Measurements from ENCODE around the gene NKX2-2. TPM values are rescaled to one million over a fixed set of nuclear protein-coding genes. Genes with fewer than 3 reads are reported as not detected.
A peak's percentile ranks its signal among the peaks of the same experiment; 100 is the strongest.

NKX2-2 gene
- total RNA-seq, 2 experiments from 2014 or later, result not detected

DNA sequence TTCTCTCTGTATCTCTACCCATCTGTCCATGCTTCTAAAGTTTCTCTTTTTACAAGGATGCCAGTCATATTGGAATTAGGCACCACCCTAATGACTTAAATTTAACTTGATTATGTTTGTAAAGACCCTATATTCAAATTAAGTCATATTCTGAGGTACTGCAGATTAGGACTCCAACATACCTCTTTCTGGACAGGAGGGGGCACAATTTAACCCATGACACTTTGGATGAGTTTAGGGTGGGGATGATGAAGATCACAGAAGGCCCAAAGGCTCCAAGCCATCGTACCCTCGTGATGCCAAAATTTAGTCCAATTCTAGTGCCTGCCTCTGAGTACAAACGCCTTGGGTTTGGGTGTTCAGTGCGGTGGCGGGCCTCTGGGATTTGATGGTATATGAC lies 15.0 kb upstream of the NKX2-2 start:
- DNase-seq, result no peak
- Mint-ChIP-seq H3K4me3 (no peak overlapping the region), H3K27me3 (peaks cover 60% of the 10 kb centered on the region), H3K4me1 (peaks cover 4% of the 10 kb centered on the region), H3K9me3 (peaks cover 2% of the 10 kb centered on the region), H3K27ac (no peak overlapping the region), H3K36me3 (no peaks in the 10 kb centered on the region)

DNA sequence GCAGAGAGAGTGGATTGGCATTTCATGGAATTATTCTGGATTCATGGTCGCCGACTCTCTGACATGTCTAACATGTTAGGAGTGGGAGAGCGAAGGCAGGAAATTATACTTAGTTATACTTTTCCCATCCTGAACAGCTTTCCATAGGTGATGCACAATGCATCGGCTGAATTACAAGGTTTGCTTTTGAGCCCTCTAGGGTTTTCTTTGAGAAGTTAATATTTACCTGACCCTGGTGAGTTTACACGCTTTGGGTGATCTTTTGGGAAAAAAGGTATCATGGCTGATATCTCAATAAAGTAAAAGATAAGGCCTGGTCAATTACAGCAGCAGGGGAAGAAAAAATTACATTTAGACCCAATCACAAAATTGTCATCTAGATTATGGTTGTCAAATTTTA lies 14.0 kb upstream of the NKX2-2 start:
- H3K27ac Mint-ChIP-seq, result no peak overlapping the region
- no peak overlapping the region for H3K4me3 Mint-ChIP-seq
- H3K4me1 Mint-ChIP-seq, result peaks cover 4% of the 10 kb centered on the region
- DNase-seq, result no peak
- H3K27me3 Mint-ChIP-seq, result peaks cover 65% of the 10 kb centered on the region
- no peaks in the 10 kb centered on the region for H3K36me3 Mint-ChIP-seq
- peaks cover 2% of the 10 kb centered on the region for H3K9me3 Mint-ChIP-seq

DNA sequence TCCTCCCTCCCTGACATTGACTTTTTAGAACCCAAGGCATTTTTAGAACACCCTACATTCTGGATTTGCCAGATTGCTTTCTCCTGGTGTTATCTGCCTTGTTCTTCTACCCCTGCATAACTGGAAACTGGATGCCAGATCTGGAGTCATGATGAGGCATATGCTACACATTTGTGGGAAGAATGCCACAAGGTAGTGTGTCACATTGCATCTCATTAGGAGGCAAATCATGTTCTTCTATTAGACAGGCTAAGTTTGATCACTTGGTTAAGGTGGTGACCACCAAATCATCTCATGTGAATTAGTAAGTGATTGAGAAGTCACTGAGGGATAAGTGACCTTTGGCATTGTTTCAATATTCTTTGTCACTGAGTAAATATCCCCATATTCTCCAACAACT lies 12.9 kb upstream of the NKX2-2 start:
- no peaks in the 10 kb centered on the region for H3K9me3 Mint-ChIP-seq
- H3K27ac Mint-ChIP-seq, result no peak overlapping the region
- peaks cover 4% of the 10 kb centered on the region for H3K4me1 Mint-ChIP-seq
- no peaks in the 10 kb centered on the region for H3K36me3 Mint-ChIP-seq
- H3K4me3 Mint-ChIP-seq, result no peak overlapping the region
- DNase-seq, result no peak
- H3K27me3 Mint-ChIP-seq, result peaks cover 68% of the 10 kb centered on the region

DNA sequence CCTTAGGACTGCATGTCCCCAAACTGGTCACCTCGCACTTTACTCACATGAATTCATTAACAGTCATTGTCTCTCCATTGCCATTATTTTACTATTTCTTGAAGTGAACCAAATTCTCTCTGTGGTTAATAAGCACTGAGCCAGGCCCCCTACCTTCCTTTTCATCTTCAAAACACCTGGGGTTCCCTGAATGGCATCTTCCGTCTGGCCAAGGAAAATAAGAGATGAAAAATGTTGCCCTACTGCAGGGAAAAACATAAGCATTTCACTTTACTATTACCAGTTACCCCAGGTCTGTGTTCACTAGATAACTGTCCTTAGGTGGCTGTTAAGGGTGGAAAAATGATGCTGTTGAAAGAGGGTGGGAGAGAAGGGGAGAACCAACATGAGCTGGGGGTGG lies 10.0 kb upstream of the NKX2-2 start:
- Mint-ChIP-seq H3K27ac (no peak overlapping the region), H3K27me3 (peaks cover 86% of the 10 kb centered on the region), H3K9me3 (no peaks in the 10 kb centered on the region), H3K4me1 (peaks cover 12% of the 10 kb centered on the region), H3K36me3 (no peaks in the 10 kb centered on the region), H3K4me3 (no peak overlapping the region)
- DNase-seq, result no peak

DNA sequence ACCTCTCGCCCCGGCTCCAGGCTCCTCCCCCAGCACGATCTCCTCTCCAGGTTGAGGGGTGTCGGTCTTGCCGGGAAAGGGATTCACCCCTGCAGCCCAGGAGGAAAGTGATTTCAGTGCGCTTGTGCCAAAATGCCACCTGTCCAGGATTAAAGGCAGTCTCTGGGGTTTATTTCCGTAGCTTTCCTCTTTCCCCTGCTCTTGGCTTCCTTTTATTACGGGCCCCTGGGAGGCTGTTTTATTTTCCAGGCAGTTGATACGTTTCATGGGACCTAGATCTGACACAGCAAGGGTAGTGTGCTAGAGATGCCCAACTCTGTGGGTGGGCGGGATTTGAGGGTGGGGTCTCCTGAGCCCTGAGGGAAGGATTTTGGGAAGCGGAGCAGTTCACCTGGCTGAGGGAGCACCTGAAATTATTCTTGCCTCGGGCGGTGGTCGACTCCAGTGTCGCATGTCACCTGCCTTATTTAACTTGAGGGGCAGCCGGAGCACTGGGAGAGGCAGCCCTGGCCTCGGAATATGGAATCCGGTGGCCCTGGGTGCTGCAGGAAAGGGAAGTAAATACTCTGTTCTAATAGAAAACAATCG lies 9.5 kb upstream of the NKX2-2 start:
- no peak for DNase-seq
- H3K4me1 Mint-ChIP-seq, result peaks cover 12% of the 10 kb centered on the region
- H3K9me3 Mint-ChIP-seq, result no peaks in the 10 kb centered on the region
- H3K27ac Mint-ChIP-seq, result no peak overlapping the region
- no peaks in the 10 kb centered on the region for H3K36me3 Mint-ChIP-seq
- H3K27me3 Mint-ChIP-seq, result peaks cover 87% of the 10 kb centered on the region
- H3K4me3 Mint-ChIP-seq, result peak overlapping the region; percentile 30

DNA sequence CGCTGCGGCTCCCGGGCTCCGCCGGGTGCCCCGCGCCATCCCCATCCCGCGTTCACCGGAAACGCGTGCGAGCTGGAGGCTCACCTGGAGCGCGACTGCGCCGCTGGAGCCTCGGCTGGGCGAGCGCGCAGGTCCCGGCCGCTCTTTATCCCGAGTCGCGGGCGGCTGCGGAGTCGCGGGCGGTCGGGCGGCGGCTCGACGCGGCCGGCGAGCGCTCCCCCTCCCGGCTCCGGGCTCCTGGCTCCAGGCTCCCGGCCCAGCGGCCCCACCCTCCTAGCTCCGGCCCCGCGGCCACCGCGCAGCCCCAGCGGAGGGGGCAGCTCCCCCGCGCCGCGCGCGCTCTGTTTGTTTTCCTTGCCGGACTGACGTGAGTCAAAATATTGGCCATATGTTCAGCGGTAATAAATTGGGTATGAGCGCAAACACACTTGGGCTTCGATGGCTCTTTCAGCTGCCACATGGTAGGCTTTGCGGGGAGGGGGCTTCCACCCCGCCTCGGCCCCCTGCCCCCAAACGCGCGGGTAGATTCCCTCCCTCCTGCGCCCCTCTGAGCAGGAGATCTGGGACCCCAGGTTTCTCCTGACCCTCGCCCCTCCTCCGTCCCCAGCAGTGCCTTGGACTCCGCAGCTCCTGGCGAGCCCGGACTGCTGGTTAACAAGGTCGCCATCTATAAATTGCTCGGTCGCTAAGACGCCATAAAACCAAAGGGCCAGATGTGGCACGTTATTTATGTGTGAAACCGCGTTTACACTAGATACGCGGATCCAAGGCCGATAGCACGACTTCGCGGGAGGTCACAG lies 8.8 kb upstream of the NKX2-2 start:
- H3K4me1 Mint-ChIP-seq, result peaks cover 18% of the 10 kb centered on the region
- H3K27me3 Mint-ChIP-seq, result peaks cover 90% of the 10 kb centered on the region
- no peaks in the 10 kb centered on the region for H3K36me3 Mint-ChIP-seq
- DNase-seq, result no peak
- no peaks in the 10 kb centered on the region for H3K9me3 Mint-ChIP-seq
- no peak overlapping the region for H3K27ac Mint-ChIP-seq
- peak overlapping the region; percentile 40 for H3K4me3 Mint-ChIP-seq

DNA sequence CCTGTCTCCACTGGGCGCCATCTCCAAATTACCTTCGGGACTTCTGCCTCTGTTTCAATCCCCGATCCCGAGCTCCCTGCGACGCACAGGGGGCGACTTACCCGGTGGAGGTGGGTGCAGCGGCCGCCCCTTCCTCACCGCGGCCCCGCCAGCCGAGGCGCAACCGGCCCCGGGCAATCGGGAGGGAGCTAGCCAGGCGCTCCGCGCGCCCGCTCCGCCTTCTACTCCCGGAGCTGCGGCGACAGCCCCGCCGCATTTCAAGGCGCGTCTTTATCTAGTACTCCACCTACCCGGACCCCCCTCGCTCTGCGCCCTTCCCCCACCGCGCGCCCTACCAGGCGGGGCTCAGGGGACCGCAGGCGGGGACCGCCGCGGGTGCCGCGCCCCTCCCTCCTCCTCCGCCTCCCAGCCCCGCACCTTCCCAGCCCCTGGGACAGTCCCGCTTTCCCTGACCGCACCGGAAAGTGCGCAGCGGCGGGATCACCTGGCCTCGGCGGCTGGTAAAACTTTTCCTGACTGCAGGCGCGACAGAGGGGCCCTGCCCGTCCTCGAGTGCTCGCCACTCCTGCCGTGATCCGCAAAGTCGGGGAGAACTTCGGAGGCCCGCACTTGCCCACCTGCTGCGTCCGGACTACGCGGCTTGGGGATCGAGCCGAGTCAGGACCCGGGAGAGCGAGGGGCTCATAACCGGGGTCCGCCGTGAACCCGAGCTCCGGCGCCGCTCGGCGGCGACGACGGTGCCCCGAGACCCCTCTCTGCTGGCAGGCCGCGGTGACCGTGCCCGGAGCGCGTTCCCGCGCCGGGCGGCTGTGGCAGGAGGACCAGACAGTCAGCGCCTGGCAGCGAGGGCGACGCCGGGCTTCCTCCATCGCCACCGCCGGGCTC lies 8.0 kb upstream of the NKX2-2 start:
- Mint-ChIP-seq H3K27me3 (peaks cover 90% of the 10 kb centered on the region), H3K36me3 (no peaks in the 10 kb centered on the region), H3K27ac (no peak overlapping the region), H3K4me1 (peaks cover 18% of the 10 kb centered on the region), H3K9me3 (no peaks in the 10 kb centered on the region), H3K4me3 (no peak overlapping the region)
- no peak for DNase-seq

DNA sequence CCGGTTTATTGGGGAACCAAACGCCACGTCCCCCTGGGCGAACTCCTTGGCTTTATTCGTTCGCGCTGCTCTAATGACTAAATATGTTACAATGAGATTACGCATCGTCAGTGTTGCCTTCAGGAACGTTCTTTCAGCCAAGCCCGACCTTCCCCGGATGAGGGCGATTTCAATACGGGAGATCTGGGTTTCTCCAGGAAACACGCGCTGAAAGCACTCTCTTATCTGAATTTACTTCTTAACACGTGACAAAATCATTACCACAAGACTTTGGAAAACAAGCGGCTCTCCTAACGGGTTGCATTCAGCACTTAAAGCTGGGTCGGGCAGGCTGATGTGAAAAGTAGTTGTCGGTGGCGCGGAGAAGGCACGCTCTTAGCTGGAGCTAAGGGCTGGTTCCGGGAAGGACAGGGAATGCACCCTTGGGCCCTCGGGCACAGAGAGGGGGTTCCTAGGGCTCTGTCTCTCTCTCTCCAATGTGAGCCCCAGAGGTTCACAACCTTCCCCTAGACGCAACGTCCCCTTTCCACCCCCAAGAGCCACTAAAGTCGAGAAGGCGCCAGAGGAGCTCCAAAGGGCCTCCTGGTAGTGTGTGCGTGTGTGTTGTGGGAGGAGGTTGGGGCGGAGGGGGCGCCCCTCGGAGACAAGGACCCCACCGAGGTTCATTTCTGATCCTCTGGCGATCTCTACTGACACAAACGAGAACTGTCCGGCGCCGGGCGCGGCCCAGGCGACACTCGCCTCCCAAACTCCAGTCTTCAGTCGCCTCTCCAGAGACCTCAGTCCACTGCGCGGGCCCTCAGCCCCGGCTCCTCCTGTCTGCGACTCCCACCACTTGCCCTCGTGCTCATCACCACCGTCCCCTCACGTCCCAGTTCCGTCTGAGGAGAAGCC lies 7.1 kb upstream of the NKX2-2 start:
- peak overlapping the region; percentile 19 for H3K27ac Mint-ChIP-seq

DNA sequence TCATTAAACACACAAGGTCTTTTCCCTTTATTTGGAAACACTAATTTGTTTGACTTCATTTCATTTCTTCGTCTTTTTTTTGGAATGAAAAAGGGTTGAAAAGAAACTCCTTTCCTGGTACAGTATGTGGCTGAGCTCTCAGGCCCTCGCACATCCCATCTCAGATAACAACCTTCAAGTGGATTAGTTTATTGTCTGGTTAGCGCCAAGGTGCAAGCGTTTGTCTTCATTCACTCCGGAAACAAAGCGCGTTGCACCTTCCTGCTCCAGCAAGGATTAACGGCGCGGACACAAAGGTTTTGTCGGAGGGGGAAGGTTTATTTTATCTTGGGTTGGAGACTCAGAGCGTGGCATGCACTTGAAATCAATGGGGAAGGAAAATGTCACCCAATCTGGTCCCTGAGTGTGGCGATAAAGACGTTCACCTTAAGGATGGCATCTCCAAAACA lies 5.3 kb upstream of the NKX2-2 start:
- Mint-ChIP-seq H3K27ac (no peak overlapping the region), H3K4me1 (peaks cover 25% of the 10 kb centered on the region), H3K9me3 (no peaks in the 10 kb centered on the region), H3K4me3 (no peak overlapping the region), H3K27me3 (peaks cover 88% of the 10 kb centered on the region), H3K36me3 (no peaks in the 10 kb centered on the region)
- no peak for DNase-seq

More for the DNA sequence above, 7.1 kb upstream of the NKX2-2 start:
- Mint-ChIP-seq H3K9me3 (no peaks in the 10 kb centered on the region), H3K4me1 (peaks cover 23% of the 10 kb centered on the region), H3K27me3 (peaks cover 90% of the 10 kb centered on the region), H3K4me3 (no peak overlapping the region), H3K36me3 (no peaks in the 10 kb centered on the region)
- no peak for DNase-seq

DNA sequence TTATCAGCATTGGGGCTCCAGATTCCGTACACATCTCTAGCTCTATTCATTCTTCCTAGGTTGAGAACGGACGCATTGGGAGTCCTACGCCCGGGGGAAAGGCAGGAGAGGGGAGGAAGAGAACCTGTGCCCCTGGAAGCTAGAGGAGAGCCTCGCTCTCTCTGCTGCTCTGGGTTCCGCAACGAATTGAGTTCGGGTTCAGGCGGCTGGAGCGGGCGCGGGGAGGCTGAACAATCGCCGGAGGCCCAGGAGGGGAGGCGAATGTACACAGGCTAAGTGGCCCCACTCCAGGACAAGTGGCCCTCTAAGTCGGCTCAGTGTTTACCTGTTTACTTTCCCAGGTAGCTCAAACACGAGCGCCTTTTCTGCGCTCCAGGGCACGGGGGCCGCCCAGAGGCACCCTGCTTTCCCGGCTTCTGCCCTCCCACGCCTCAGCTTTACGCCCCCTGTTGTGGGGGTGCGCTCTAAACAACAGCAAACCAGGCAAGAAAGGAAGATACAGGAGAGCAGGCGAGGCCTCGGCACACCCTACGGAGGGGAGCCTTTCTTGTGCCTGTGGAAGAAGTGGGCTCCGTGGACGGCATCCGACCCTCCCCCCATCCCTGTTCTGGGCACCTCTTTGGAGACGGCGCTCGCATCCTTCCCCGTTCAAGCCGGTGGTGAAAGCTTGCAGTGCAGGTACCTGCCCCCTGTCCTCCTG lies 4.6 kb upstream of the NKX2-2 start:
- H3K4me3 Mint-ChIP-seq, result no peak overlapping the region
- peaks cover 27% of the 10 kb centered on the region for H3K4me1 Mint-ChIP-seq
- peaks cover 88% of the 10 kb centered on the region for H3K27me3 Mint-ChIP-seq

DNA sequence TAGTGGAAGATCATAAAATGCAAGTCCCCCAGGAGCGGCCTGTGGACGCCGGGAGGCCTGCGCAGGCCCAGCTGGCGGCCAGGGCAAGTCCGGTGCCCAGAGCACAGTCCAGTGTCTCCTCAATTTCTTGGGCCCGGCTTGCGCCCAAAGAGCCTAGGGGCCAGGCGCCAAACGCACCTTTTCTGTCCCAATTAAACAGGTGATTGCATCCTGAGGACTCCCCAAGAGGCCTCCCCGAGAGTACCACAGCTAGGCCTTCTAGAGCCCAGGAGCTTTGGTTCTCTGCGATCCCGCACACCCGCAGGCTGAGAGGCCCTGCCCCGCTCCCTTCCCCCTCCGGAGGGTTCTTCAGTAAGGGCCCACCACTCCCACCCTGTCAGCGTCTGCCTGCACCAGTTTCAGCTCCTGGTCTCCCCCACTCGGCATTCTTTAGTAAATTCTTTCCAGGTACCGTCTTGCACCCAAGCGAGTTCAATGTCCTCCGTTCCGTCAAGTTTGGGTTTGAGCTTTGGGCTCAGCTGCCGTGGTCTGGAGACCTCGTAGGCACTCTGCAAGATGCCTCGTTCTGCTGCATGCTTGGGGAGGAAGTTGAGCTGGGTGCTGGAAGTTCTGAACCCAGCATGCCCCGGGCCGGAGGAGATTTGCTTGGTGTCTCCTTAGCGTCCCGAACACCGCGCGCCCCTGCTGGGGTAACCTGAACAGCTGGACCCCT lies 3.9 kb upstream of the NKX2-2 start:
- peaks cover 27% of the 10 kb centered on the region for H3K4me1 Mint-ChIP-seq
- no peak for DNase-seq
- no peaks in the 10 kb centered on the region for H3K36me3 Mint-ChIP-seq
- no peak overlapping the region for H3K4me3 Mint-ChIP-seq
- H3K27me3 Mint-ChIP-seq, result peaks cover 88% of the 10 kb centered on the region
- no peaks in the 10 kb centered on the region for H3K9me3 Mint-ChIP-seq
- no peak overlapping the region for H3K27ac Mint-ChIP-seq

More for the DNA sequence above, 4.6 kb upstream of the NKX2-2 start:
- H3K27ac Mint-ChIP-seq, result no peak overlapping the region
- H3K36me3 Mint-ChIP-seq, result no peaks in the 10 kb centered on the region
- DNase-seq, result no peak
- no peaks in the 10 kb centered on the region for H3K9me3 Mint-ChIP-seq

DNA sequence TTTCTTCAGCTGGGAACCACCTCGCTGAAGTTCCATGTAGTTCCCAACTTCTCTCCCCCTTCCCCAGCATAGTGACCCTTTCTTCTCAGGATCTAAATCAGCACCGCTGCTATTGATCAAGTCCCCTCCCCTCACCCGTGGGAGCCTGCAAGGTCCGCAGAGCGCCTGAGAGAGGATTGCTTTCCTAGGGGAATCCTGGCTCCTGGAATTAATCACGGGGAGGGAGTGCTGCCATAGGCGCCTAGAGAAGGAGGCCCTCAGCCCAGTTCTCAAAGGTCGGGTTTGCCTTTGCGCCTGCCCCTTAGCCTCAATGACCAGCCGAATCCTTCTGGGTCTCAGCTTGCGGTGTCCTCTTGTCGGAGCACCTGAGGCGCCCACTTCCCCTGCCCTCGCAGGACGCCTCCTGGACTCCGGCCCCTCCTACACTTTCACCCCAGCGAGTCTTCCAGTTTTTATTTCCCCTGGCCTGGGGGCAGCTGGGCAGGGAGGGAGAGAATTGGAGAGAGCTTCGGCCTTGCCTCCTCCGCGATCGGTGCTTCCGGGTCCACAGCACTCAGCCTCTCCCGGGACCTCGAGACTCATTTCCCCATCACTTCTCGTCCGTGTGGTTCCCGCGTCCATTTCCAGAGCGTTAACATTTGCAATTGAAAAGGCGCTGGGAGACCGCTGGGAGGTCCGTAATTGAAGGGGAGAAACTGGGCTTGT lies 3.1 kb upstream of the NKX2-2 start:
- H3K4me1 Mint-ChIP-seq, result peaks cover 29% of the 10 kb centered on the region
- no peak overlapping the region for H3K4me3 Mint-ChIP-seq
- H3K9me3 Mint-ChIP-seq, result no peaks in the 10 kb centered on the region
- H3K27ac Mint-ChIP-seq, result no peak overlapping the region
- H3K27me3 Mint-ChIP-seq, result peaks cover 94% of the 10 kb centered on the region
- no peak for DNase-seq
- H3K36me3 Mint-ChIP-seq, result no peaks in the 10 kb centered on the region

DNA sequence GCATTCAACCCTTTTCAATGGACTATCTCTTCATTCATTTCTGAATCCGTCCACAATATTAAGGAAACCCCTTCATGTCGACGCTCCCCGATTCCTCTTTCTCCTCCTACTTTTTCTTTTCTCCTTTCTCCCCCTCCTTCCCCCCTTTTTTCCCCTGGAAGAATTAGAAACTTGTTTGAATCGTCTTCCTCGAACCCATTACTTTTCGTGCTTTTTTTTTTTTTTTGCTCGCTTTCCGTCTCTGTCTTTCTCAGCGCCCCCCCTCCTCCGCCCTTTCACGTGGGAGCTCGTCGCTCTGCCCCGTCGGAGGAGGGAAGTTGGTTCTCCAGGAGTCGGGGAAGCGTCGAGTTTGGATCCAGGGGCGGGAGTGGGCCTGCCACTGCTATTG lies 2.3 kb upstream of the NKX2-2 start:
- H3K9me3 Mint-ChIP-seq, result no peaks in the 10 kb centered on the region
- no peak for DNase-seq
- no peak overlapping the region for H3K4me3 Mint-ChIP-seq
- no peak overlapping the region for H3K27ac Mint-ChIP-seq
- H3K4me1 Mint-ChIP-seq, result peaks cover 31% of the 10 kb centered on the region
- H3K36me3 Mint-ChIP-seq, result no peaks in the 10 kb centered on the region
- peaks cover 98% of the 10 kb centered on the region for H3K27me3 Mint-ChIP-seq
